HG02973 (cell line): ENCODE measurements around the gene PGAP3.
"Not testable (repeated sequence)": the region's sequence is repeated elsewhere in the genome, so short reads cannot be mapped to it uniquely, and the experiment has no call there.

Experiments used
- ATAC-seq: cut with Tn5 transposase; IDR thresholded peaks from one replicate; pipeline ENCODE4 v1.9.1; 2021; ENCODE audit warnings: moderate library complexity; ENCODE audit not compliant: unreplicated experiment

The PGAP3 gene

DNA sequence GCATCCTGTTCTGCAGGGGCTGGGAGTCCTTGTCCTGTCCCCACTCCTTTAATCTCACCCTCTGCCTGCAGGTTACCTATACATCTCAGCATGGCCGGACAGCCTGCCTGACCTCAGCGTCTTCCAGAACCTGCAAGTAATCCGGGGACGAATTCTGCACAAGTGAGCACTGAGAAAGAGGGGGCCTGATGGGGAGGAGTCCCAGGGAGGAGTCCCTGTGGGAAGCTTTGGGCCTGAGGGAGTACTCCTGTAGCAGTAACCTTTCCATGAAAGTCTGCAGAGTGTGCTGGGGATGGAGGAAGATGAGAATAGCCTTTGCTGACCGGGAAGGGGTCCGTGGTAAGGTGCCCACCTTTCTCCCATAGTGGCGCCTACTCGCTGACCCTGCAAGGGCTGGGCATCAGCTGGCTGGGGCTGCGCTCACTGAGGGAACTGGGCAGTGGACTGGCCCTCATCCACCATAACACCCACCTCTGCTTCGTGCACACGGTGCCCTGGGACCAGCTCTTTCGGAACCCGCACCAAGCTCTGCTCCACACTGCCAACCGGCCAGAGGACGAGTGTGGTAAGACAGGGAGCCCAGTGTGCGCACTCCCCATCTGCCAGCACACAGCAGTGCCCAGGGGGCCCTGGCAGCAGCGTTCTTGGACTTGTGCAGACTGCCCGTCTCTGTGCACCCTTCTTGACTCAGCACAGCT lies 27.7 kb upstream of the PGAP3 start:
- no peak for ATAC-seq

DNA sequence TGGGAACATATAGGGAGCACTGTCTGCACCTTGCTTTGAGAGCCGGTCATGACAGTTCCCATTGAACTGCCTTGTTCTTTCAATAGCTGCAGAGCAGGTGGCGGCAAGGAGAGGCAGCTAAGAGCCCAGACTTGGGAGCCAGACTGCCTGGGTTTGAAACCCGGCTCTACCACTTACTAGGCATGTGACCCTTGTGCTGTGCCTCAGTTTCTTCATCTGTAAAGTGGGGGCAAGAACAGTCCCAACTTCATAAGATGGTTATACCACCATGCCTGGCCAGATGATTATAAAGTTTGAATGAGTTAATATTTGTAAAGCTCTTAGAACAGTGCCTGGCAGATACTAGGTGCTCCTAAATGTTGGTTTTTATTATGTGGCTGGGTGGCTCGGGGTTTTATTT lies 26.4 kb upstream of the PGAP3 start:
- no peak for ATAC-seq

DNA sequence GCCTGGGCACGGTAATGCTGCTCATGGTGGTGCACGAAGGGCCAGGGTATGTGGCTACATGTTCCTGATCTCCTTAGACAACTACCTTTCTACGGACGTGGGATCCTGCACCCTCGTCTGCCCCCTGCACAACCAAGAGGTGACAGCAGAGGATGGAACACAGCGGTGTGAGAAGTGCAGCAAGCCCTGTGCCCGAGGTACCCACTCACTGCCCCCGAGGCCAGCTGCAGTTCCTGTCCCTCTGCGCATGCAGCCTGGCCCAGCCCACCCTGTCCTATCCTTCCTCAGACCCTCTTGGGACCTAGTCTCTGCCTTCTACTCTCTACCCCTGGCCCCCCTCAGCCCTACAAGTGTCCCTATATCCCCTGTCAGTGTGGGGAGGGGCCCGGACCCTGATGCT lies 24.0 kb upstream of the PGAP3 start:
- ATAC-seq = no peak

DNA sequence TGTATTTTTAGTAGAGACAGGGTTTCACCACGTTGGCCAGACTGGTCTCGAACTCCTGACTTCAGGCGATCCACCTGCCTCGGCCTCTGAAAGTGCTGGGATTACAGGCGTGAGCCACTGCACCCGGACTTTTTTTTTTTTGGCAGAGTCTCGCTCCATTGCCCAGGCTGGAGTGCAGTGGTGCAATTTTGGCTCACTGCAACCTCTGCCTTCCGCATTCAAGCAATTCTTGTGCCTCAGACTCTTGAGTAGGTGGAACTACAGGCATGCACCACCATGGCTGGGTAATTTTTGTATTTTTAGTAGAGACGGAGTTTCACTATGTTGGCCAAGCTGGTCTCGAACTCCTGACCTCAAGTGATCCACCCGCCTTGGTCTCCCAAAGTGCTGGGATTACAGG lies 23.2 kb upstream of the PGAP3 start:
- ATAC-seq = not testable (repeated sequence)

DNA sequence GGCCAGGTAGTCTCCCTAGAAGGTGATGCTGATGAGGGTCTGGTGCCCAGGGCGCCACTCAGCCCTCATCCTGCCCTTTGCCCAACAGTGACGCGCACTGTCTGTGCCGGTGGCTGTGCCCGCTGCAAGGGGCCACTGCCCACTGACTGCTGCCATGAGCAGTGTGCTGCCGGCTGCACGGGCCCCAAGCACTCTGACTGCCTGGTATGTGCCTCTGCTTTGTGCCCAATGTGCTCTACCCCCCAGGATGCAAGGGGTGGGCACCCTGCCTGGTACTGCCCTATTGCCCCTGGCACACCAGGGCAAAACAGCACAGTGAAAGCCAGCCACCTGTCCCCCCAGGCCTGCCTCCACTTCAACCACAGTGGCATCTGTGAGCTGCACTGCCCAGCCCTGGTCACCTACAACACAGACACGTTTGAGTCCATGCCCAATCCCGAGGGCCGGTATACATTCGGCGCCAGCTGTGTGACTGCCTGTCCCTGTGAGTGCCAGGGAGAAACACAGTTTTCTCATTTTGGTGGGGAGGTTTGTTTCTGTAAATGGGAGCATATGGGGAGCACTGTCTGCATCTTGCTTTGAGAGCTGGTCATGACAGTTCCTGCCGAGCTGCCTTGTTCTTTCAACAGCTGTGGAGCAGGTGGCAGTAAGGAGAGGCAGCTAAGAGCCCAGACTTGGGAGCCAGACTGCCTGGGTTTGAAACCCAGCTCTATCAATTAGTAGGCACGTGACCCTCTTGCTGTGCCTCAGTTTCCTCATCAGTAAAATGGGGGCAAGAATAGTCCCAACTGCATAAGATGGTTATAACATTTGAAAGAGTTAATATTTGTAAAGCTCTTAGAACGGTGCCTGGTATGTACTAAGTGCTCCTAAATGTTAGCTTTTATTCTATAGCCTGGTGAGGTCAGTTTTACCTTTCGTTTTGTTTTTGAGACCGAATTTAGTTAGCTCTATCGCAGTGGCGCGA lies 22.4 kb upstream of the PGAP3 start:
- no peak for ATAC-seq

DNA sequence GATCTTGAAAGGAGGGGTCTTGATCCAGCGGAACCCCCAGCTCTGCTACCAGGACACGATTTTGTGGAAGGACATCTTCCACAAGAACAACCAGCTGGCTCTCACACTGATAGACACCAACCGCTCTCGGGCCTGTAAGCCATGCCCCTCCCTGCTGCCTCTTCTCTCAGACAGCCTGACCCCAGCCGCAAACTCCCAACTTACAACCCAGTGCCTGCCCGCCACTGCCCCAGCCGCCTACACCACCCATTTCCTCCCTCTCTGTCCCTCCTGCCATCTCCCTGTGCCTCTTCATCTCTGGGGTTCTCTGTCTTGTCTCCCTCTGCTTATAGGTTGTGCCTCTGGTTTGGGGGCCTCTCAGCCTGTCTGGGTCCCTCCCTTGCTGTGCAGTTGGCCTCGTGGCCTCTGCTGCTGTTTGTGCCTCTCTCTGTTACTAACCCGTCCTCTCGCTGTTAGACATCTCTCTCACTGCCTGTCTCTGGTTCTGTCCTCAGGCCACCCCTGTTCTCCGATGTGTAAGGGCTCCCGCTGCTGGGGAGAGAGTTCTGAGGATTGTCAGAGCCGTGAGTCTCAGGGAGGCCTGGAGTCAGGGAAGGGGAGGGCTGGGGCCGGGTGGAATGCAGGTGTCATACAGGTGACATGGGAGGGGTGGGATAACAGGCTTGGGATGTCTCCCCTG lies 21.6 kb upstream of the PGAP3 start:
- no peak for ATAC-seq

DNA sequence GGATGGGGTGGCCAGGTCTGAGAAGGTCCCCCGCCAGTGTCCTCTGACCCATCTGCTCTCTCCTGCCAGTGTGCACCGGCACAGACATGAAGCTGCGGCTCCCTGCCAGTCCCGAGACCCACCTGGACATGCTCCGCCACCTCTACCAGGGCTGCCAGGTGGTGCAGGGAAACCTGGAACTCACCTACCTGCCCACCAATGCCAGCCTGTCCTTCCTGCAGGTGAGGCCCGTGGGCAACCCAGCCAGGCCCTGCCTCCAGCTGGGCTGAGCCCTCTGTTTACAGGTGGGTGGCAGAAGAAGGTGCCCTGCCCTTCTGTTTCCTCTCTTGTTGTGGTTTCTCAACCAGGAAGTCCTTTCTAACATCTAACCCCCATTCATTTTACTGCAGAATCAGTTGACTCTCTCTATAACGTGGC lies 19.1 kb upstream of the PGAP3 start:
- ATAC-seq = no peak

DNA sequence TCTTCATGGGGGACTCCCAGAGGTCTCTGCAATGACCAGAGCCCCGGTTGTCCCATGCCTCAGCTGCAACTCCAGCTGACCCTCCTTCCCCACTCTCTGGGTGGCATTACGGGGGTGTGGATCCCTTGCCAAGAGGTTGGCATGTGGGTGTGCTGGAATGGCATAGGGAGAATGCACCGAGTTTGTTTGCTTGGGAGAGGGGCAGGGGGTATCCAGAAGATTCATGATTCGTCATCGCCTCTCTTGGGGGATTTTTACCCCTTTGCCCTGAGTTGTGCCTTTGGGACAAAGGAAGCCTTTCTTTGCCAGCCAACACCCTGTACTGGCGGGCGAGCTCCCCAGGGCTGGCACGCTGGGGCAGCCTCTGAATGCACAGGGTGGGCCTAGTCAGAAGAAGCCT lies 18.5 kb upstream of the PGAP3 start:
- ATAC-seq = no peak

DNA sequence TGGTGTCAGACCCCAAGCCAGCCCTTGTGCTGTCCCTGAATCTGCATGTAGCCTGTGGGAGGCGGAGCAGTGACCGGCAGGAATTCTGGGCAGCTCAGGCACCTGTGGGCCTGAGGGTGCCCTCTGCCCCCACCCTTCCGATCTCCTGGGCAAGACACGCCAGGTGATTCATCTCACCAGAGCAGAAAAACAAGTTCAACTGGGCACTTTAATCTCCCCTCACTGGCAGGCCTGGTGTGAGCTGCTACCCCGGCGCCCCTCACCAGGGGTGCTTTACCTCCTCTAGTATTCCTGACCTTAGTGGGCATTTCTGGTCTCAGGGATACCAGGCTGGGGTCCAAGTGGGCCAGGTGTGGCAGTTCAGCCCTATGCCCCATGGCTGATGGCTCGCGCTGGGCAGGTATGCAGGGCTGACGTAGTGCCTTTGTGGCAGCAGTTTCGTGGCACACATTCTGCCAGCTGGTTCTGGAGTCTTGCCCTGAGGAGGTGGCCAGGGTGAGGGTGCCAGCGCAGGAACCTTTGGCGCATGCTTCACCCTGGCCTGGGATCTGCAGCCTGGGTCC lies 18.0 kb upstream of the PGAP3 start:
- ATAC-seq = no peak

DNA sequence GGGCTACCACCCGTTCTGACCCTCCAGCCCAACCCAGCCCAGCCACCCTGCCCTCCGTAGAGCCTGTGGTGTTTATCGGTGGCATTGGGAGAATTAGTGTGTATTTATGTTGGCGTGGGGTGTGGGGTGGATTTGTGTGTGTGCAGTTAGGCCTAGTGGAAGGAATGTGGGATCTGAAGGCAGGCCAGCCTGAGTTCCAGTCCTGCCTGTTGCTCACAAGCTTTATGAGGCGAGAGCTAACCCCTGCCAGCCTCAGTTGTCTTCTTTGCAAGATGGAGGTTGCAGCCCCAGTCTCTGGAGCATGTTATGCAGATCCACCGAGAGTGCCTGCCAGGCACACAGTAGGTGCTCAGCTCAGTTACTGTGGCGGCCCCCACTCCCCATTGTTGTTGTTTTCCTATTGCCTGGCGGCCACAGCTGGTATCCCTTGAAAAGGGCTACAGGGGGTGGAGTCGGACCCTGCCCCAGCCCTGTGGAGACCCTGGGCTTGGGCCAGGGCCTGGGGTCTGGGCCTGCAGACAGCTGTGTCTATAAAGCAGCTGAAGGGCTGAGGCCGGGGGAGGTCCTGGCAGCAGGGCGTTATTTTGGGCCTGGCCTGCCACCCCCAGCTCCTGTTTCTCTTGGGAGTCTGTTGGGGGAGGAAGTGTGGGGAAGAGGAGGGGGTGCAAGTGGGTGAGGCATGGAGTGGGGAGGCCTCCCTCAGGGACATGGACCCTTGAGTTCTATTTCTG lies 17.1 kb upstream of the PGAP3 start:
- ATAC-seq = no peak

DNA sequence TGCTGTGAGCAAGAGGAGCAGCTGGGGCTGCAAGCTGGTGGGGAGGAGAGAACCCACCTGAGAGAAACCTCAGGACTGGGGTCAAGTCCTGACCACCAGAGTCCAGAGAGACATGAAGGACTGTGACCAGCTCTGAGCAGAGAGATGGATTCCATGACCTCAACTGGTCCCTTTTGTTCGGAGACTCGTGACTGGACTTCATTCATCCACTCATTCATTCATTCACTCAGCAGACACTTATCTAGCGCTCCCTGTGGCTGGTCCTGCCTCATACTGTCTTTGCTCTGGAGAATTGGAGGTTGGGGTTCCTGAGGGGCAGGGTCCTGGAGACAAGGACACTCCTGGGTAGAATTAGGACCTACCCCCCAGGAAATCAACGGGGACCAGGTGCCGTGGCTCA lies 16.1 kb upstream of the PGAP3 start:
- no peak for ATAC-seq

DNA sequence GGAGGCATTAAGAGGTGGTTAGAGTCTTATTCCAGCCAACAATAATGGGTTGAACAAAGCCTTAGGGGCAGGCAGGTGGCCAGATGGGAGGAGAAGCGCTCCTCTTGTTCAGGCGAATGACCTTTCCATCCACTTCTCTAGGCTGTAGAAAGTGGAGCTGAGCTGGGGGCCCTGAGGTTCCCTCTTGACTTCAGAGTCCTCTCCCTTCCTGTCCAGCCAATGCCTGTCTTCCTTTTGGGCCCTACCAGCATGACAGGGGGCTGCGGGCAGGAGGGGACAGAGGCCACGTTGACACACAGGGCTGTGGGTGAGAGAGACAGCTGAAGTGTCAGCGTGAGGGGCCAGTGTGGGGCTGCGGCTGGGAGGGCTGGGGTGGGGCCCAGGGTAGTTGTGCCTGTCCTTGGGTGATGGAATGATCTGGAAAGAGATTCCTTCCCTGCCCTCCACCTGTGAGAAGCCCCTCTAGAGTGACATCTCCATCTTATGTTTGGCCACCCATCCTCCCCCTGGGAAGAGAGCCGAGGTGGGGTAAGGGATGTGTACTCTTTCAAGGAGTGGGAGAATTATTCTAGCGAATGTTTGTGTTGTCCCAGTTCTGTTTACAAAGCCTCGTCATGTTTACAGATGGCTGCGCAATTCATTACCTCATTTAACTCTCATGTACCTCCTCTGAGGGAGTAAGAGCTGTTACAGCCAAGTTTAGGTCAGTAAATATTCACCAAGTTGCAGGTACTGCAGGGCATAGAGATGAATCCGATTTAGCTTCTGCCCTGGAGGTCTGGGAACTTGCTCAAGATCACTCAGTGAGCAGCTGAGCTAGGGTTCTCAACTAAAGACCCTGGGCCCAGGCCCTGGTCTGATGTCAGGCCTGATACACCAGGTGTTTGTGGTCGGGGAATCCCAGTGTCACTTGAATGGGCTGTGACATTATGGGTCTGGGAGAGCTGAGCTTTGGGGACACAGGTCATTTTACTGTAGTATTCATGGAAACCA lies 15.3 kb upstream of the PGAP3 start:
- ATAC-seq = no peak

DNA sequence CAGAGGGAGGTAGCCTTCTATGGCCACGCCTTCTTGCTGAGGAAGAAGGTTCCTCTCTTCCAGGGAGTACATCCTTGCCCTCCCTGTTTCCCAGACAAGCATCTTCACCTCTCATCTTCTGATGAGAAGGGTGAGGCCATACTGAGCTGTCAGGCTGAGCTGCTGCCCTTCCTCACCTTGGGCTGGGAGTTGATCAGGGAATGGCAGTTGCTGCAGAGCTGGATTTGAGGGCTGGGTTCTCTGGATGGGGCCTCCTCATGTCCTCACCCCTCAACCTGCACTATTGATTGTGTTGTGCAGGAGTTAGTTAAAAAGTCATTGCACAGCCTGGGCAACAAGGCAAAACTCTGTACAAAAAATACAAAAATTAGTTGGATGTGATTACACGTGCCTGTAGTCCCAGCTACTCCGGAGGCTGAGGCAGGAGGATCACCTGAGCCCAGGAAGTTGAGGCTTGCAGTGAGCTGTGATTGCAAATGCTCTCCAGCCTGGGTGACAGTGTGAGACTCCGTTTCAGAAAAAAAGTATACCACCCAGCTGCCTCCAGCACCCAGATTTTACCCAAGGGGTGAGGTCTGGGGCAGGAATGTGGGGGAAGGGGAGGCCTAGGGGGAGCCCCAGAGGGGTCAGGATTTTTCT lies 14.0 kb upstream of the PGAP3 start:
- ATAC-seq = no peak

DNA sequence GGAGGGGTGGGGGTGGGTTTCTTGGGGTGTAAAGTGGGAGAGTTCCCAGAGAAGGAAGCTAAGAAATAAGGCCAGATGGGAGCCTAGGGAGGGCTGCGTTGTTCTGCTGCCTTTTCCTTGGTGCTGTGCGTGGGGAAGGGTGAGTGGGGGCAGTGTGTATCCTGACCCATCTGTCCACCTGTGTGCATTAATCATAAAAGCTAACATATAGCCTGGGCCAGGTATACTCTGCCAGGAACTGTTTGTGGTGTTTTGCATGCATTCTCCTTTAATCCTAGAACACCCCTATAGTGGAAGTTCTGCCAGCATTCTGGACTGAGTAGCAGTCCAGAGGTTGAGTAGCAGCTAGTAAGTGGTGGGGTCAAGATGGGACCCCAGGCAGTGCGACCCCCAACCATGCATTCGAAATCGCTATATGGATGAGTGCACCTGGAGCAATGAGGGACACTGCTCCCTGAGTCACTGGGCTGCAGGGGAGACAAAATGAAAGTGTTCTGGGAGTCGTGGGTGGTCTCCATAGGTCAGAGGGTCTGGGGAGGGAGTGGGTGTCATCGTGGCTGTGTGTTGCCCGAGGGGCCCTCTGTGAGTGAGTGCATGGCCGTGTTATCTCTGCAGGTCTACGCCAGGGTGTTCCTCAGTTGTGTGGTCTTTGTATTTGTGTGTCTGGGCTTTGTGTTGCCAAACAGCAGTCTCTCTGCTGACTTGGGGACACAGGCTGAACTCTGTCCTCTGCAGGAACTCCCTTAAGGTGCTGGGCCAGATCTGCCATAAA lies 13.3 kb upstream of the PGAP3 start:
- no peak for ATAC-seq

DNA sequence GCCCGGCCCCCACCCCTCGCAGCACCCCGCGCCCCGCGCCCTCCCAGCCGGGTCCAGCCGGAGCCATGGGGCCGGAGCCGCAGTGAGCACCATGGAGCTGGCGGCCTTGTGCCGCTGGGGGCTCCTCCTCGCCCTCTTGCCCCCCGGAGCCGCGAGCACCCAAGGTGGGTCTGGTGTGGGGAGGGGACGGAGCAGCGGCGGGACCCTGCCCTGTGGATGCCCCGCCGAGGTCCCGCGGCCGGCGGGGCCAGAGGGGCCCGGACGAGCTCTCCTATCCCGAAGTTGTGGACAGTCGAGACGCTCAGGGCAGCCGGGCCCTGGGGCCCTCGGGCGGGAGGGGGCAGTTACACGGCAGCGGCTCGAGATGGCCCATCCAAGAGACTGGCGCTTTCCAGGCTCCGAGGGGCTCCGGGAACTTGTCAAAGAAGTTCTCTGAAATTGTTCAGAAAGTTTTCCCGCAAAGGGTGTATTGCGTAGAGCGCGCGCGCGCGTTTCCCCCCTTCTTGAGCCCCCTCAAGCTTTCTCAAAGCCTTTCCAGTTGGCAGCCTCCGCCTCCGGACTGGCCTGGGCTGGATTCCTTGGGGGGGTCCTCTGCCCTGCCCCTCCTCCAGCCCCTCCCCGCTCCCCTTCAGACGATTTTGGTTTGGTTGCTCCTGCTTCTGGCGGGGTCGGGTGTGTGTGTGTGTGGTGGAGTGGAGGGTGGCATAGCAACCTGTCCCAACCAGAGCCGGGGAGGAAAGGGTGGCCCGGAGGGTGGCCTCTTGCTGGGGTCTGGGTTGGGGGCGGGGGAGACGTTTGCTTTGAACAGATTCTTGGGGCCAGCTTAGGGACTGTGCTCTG lies 12.5 kb upstream of the PGAP3 start:
- ATAC-seq = no peak

DNA sequence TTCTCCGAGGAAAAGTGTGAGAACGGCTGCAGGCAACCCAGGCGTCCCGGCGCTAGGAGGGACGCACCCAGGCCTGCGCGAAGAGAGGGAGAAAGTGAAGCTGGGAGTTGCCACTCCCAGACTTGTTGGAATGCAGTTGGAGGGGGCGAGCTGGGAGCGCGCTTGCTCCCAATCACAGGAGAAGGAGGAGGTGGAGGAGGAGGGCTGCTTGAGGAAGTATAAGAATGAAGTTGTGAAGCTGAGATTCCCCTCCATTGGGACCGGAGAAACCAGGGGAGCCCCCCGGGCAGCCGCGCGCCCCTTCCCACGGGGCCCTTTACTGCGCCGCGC lies 11.9 kb upstream of the PGAP3 start, which contains the start of gene ERBB2:
TSS of gene ERBB2 (plus strand) at position 247 of the 330 bp plus-strand sequence. CDS start 175 bp downstream, outside the sequence.
- ATAC-seq = no peak

DNA sequence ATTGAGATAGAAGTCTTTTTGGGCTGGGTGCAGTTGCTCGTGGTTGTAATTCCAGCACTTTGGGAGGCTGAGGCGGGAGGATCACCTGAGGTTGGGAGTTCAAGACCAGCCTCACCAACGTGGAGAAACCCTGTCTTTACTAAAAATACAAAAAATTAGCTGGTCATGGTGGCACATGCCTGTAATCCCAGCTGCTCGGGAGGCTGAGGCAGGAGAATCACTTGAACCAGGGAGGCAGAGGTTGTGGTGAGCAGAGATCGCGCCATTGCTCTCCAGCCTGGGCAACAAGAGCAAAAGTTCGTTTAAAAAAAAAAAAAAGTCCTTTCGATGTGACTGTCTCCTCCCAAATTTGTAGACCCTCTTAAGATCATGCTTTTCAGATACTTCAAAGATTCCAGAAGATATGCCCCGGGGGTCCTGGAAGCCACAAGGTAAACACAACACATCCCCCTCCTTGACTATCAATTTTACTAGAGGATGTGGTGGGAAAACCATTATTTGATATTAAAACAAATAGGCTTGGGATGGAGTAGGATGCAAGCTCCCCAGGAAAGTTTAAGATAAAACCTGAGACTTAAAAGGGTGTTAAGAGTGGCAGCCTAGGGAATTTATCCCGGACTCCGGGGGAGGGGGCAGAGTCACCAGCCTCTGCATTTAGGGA lies 11.4 kb upstream of the PGAP3 start:
- ATAC-seq = not testable (repeated sequence)
